ENCODE data around the gene ABHD6.
"Not testable (repeated sequence)": the region's sequence is repeated elsewhere in the genome, so short reads cannot be mapped to it uniquely, and the experiment has no call there.

The ABHD6 gene

GRCh38 chr3:58285334-58285733 lies 47.7 kb downstream of the ABHD6 start:
- FAIRE-seq: no peak

DNA sequence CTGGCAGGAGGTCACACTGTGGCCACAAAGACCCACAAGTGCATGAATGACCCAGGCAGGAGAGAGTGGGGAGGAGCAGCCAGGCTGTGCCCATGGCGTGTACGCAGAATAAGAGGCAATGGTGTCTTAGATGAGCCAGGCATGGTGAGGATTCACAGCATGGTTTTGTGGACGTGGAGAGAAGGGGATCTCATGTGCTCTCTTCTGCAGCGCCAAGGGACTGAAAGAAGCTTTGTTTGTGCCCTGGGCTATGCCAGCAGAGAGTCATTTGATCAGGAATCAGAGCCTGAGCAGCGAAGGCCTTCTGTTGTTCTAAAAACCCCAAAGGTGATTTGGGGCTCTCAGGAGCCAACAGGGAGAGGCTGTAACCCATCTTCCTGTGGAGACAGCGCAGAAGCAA lies 49.8 kb downstream of the ABHD6 start:
- FAIRE-seq: no peak

DNA sequence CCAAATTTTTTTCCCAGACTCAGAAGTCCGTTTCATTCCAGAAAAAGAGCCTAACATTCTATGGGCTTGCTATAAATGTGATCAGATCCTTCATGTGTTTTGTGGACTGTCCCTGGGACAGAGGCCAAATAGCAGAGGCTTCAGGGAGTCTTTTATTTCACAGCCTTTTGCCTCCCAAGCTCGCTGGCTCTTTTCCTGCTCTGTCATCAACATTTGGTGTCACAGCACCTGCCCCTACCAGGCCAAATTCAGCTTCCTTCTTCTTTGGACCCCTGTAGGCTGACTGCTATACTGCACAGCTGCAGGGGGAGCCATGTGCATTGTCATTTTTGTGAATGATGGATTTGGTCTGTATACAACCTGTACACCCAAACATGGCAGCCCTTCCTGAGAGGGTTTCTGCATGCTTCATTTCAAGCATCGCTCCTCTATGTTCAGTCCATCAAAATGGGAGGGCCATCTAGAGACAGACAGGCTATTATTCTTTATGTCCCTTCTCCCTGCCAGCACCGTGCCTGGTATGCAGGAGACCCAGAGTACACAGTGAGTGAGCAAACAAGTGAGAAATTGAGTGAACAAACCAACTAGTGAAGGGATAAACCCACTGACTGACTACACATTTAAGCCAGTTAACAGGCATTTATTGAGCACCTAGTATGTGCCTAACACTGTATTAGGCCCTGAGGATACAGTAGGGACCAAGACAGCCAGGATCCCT lies 50.6 kb downstream of the ABHD6 start:
- no peak for FAIRE-seq

DNA sequence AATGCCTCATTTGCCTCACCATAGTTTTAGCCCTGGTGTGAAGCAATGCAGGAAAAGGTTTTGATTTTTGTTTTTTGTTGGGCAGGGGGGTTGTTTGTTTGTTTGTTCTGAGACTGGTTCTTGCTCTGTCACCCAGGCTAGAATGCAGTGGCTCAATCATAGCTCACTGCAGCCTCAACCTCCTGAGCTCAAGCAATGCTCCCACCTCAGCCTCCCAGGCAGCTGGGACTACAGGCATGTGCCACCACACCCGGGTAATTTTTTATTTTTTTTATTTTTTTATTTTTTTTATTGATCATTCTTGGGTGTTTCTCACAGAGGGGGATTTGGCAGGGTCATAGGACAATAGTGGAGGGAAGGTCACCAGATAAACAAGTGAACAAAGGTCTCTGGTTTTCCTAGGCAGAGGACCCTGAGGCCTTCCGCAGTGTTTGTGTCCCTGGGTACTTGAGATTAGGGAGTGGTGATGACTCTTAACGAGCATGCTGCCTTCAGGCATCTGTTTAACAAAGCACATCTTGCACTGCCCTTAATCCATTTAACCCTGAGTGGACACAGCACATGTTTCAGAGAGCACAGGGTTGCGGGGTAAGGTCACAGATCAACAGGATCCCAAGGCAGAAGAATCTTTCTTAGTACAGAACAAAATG lies 51.5 kb downstream of the ABHD6 start:
- not testable (repeated sequence) for FAIRE-seq

- not testable (repeated sequence) for FAIRE-seq
Measured at GRCh38 chr3:58290446-58290845, 52.9 kb downstream of the ABHD6 start.

GRCh38 chr3:58291671-58292338 lies 54.2 kb downstream of the ABHD6 start:
- FAIRE-seq: no peak

- no peak for FAIRE-seq
Measured at GRCh38 chr3:58292866-58293265, 55.3 kb downstream of the ABHD6 start.

DNA sequence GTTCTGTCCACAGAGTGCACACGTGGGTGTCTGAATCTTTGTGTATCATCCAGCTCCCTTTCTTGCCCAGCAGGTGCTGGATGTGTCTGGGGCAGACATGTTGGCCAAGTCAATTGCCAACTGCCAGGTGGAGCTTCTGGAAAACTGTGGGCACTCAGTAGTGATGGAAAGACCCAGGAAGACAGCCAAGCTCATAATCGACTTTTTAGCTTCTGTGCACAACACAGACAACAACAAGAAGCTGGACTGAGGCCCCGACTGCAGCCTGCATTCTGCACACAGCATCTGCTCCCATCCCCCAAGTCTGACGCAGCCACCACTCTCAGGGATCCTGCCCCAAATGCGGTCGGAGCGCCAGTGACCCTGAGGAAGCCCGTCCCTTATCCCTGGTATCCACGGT lies 55.9 kb downstream of the ABHD6 start:
- FAIRE-seq: no peak

GRCh38 chr3:58296269-58296668 lies 58.7 kb downstream of the ABHD6 start:
- FAIRE-seq: no peak

GRCh38 chr3:58296843-58297242 lies 59.3 kb downstream of the ABHD6 start:
- FAIRE-seq: no peak

DNA sequence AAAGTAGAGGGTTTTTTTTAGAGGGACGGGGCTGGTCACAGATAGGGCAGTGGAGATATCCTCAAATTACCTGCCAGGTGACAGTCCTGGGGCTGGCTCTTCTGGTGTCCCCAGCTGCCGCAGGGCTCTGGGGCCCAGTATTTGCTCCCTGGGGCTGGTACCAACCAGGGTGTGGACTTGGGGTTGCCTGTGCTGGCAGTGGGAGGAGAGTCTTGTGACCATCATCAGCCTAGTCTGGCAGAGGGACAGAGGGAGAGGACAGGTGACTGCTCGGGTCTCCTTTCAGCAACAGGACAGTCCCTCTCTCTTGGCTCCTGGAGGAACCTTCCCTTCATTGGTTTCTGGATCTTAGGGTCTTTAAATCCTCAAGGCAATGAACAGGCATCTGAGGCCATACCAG lies 60.6 kb downstream of the ABHD6 start:
- FAIRE-seq: no peak

GRCh38 chr3:58299075-58299474 lies 61.5 kb downstream of the ABHD6 start:
- no peak for FAIRE-seq

- peak; percentile 65 for FAIRE-seq
Measured at GRCh38 chr3:58299839-58300516, 62.4 kb downstream of the ABHD6 start.

DNA sequence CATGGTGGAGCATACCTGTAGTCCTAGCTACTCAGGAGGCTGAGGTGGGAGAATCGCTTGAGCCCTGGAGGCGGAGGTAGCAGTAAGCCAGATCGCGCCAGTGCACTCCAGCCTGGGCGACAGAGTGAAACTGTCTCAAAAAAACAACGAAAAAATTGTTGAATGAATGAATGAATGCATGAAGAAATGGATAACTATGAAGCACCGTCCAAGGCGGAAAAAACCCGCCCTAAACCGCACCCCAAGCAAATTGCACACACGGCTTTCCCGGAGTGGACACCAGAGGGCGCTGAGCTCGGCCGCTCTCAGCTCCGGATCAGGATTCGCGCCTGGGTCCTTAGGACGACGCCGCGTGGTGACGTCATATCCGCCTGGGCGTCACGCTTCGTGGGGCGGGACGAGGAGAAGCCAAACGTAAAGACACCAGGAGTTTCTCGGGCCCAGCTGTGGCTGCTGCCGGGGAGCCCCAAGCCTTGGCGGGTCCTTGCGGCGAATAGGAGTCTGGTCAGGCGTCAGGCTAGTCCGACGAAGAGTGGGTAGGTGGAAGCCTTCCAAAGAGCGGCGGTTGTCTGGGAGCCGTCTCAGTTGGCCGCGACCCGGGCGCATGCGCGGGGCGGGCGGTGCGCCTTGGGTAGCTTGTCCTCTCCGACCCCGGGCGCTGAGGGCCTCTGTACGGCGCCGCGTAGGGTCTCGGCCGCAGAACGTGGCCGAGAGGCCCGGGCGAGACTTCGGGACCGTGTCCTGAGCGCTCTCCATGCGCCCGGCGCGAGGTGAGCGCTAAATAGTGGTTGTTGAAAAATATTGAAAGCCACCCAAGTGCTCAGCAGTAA lies 68.5 kb downstream of the ABHD6 start, which contains the start of the genes HTD2 and RPP14:
Gene HTD2 (plus strand): TSS at position 639 of the 830 bp plus-strand sequence. CDS start 11,094 bp downstream, outside the sequence.
Gene RPP14 (plus strand): TSS at position 364 of the 830 bp plus-strand sequence. CDS start 4,085 bp downstream, outside the sequence.
- FAIRE-seq: peak; percentile 62

- FAIRE-seq: no peak
Measured at GRCh38 chr3:58307639-58308215, 70.1 kb downstream of the ABHD6 start.

DNA sequence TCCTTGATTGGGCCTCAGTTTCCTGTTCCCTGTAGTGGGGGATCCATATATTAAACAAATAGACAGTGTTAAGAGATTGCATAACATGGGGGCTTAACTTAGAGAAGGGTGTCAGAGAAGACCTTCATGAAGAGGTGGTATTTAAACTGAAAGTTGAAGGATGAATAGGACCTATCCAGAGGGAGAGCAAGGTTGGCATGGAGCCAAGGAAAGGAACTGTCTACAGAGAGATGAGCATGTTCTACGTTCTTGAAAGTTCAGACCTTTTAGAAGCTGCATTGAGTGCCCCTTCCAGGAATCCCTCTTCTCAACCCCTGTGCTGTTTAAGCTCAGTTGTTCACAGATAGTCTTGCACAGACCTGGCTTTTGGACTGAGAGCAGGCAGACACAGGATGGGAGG lies 71.1 kb downstream of the ABHD6 start:
- no peak for FAIRE-seq

DNA sequence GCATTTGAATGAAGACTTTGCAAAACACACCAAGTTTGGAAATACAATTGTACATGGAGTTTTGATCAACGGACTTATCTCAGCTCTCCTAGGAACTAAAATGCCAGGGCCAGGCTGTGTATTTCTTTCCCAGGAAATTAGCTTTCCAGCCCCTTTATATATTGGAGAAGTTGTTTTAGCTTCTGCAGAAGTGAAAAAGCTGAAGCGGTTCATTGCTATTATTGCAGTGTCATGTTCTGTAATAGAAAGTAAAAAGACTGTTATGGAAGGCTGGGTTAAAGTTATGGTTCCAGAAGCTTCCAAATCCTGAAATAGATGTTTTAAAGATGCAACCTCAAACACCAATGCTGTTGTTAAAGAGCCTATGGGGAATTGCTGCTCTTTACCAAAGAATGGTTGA lies 80.2 kb downstream of the ABHD6 start:
- no peak for FAIRE-seq

- FAIRE-seq: no peak
Measured at GRCh38 chr3:58321791-58322190, 84.2 kb downstream of the ABHD6 start.

GRCh38 chr3:58322793-58323192 lies 85.2 kb downstream of the ABHD6 start:
- no peak for FAIRE-seq

DNA sequence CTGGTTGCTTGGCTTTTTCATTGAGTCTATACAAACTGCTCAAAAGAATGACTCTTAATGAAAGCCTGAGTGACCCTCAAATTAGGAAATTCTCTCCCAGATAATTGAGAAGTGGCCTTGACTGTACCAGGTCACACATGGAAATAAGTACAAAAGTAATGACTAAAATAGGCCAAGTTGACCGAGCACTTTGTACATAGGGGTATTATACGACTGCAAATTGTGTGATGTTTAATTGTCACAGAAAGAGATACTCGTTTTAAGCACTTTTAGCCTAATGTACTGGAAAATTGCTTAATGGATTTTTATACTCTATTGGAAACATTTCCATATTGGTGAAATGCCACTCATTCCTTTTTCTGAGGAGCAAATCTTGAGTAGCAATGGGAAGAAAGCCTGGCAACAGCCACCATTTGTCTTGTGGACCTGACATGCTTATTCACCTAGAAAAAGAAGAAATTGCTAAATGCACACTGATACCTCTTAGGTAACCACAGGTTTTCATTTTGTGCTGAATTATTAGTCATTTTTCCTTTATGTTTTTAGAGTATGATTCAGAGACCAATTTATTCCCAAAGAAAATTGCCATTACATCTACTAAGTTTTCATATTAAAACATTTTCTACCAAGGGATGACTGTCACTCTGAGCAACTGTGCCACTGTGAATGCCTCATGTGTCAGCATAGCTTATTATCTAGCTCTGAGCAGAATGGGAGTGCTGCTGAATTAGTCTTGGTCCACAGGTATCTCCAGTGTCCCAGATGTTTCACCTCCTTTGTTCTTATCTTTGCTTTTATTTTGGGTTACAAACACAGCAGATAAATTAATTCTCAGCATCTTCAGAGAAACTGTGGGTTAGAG lies 86.2 kb downstream of the ABHD6 start:
- FAIRE-seq: no peak

Measured in TTC549 (cell line).